Measurements from ENCODE around the gene ATG2A.
"Not testable (repeated sequence)": the region's sequence is repeated elsewhere in the genome, so short reads cannot be mapped to it uniquely, and the experiment has no call there.

The ATG2A gene

GRCh38 chr11:64851831-64852351, 65.1 kb downstream of the ATG2A start:
- DNase-seq = peak; percentile 43

GRCh38 chr11:64850979-64851567, 65.9 kb downstream of the ATG2A start:
- DNase-seq = no peak

- peak; percentile 19 for DNase-seq
Measured at GRCh38 chr11:64849598-64850356, 67.2 kb downstream of the ATG2A start.

- DNase-seq = peak; percentile 42
Measured at GRCh38 chr11:64848826-64849597, 68.0 kb downstream of the ATG2A start.

GRCh38 chr11:64848214-64848825, 68.7 kb downstream of the ATG2A start:
- DNase-seq = no peak

- peak; percentile 92 for DNase-seq
Measured at GRCh38 chr11:64846998-64847666, 69.9 kb downstream of the ATG2A start.

- not testable (repeated sequence) for DNase-seq
Measured at GRCh38 chr11:64845776-64846129, 71.3 kb downstream of the ATG2A start.

GRCh38 chr11:64845129-64845775, 71.8 kb downstream of the ATG2A start:
- DNase-seq = no peak
